Fibroblast of the aortic adventitia (primary cell): ENCODE results near the gene TSHZ2. TPM values are rescaled to one million over a fixed set of nuclear protein-coding genes. Genes with fewer than 3 reads are reported as not detected.

Source experiments
- DNase-seq: peaks from one replicate; pipeline ENCODE4 v3.0.0-alpha.2; 2010; ENCODE audit warnings: low read depth
- H3K4me3 ChIP-seq: 2 replicates; pipeline ENCODE4 v1.5.1; 2011; ENCODE audit warnings: low read depth, mild to moderate bottlenecking, control low read depth, low read length, moderate library complexity
- total RNA-seq: library from RNA; depleted of rRNA; stranded (reverse); fragments of >200 nt; gene quantifications from 2 replicates; pipeline ENCODE4 v1.2.3, GENCODE V29; 2012; ENCODE audit warnings: low replicate concordance
- TF ChIP-seq, protein P1 (sequence below): IDR thresholded peaks from 2 replicates; pipeline ENCODE4 v1.5.1; 2011; ENCODE audit warnings: mild to moderate bottlenecking, low read length, control low read depth, inconsistent platforms; ENCODE audit not compliant: insufficient read depth

The TSHZ2 gene
- total RNA-seq, 1 donor = 6.9 TPM

DNA sequence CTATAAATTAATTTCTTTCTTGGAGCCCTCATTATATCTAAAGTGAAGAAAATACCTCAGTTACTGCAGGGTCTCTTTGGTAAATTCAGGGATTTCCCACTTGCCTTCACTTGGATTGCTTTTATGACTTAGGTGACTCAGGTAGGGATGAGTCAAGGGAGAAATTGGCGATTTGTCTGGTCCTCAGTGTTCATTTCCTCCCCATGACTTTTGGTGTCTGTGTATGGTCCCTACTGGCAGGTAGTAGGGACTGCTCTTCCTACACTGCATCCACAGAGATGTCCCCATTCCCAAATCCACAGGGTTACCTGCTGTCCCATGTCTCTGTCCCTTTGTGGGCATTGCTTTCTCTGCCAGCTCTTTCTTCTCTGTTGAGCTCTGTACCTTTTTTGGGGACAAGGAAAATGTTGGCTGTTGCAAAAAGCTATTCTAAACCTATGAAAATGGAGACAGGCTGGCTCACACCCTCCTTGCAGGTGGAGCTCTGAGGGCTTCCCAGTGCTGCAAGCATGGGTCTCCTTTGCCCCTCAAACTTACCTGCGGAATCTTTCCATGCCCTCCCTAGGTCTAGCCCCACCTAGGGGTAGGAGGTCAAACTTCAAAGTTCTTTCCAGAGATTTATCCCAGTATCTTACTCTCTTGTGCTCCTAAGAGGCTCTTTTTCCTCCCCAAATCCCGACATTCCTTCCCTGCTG, 409.6 kb downstream of the TSHZ2 start:
- TF ChIP-seq, protein P1, sequence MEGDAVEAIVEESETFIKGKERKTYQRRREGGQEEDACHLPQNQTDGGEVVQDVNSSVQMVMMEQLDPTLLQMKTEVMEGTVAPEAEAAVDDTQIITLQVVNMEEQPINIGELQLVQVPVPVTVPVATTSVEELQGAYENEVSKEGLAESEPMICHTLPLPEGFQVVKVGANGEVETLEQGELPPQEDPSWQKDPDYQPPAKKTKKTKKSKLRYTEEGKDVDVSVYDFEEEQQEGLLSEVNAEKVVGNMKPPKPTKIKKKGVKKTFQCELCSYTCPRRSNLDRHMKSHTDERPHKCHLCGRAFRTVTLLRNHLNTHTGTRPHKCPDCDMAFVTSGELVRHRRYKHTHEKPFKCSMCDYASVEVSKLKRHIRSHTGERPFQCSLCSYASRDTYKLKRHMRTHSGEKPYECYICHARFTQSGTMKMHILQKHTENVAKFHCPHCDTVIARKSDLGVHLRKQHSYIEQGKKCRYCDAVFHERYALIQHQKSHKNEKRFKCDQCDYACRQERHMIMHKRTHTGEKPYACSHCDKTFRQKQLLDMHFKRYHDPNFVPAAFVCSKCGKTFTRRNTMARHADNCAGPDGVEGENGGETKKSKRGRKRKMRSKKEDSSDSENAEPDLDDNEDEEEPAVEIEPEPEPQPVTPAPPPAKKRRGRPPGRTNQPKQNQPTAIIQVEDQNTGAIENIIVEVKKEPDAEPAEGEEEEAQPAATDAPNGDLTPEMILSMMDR = no peak
- H3K4me3 ChIP-seq = no peak overlapping the region
- no peak for DNase-seq

DNA sequence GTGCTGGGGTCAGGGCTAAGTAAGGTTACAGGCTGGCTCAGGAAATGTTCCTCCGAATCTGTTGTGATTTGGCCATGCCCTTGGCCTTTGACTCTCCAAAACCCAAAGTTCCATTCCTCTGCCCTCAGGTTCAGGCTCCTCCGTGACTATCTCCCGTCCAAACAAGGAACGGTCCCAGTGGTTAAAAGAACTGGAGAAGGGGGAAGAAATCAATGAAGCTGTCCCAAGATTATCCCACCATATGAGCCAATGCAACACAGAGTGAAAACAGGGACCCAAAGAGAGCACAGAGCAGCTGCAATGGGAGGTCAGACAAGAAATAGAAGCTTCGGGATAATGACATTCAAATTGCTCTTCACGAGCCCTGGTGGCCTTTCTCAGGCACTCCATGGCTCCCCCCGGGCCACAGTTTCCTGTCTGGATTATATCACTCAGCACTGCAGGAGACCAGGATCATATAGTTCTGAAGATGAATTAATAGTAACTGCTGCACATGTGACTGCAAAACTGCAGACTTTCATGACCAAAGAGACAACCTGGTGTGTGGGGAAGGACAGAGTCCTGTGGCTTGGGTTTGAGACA, 410.2 kb downstream of the TSHZ2 start:
- DNase-seq = no peak
- TF ChIP-seq, protein P1 = no peak
- no peak overlapping the region for H3K4me3 ChIP-seq

DNA sequence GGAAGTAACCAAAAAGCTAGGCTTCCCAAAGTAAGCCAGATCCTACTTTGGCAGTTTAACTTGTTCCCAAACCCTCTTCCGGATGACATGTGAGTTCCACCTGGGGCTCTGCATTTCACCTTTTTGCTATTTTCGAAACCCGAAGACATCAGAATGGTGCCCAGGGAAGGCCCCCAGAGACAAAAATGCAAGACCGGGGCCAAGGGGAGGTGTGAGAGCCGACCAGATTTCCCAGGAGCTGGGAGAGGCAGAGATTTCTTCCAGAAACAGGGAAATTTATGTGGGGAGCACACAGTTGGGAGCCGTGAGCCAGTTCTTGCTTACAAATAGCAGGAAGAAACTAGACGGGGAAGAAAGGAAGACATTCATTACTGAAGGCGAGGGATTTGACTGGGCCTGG, 411.8 kb downstream of the TSHZ2 start:
- TF ChIP-seq, protein P1 = no peak

DNA sequence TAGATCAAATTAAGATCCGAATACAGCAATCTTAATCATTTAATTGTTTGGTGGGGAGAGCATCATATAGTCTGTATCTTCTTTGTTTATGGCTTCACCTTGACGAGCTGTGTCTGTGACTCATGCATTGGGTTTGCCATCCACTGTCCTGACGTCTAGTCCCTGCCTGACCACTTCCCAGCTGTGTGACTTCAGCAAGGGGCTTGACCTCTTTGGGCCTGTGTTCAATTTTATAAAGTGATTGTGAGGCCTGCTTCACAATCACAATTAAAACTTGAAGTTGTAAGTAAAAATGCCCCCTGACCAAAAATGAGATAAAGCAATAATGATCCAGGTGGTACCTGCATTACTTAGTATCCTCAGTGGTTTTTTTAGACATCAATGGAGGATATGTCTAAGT, 412.2 kb downstream of the TSHZ2 start:
- no peak overlapping the region for H3K4me3 ChIP-seq
- no peak for DNase-seq
- TF ChIP-seq, protein P1 = no peak

More for the DNA sequence above, 411.8 kb downstream of the TSHZ2 start:
- no peak for DNase-seq
- H3K4me3 ChIP-seq = no peak overlapping the region

DNA sequence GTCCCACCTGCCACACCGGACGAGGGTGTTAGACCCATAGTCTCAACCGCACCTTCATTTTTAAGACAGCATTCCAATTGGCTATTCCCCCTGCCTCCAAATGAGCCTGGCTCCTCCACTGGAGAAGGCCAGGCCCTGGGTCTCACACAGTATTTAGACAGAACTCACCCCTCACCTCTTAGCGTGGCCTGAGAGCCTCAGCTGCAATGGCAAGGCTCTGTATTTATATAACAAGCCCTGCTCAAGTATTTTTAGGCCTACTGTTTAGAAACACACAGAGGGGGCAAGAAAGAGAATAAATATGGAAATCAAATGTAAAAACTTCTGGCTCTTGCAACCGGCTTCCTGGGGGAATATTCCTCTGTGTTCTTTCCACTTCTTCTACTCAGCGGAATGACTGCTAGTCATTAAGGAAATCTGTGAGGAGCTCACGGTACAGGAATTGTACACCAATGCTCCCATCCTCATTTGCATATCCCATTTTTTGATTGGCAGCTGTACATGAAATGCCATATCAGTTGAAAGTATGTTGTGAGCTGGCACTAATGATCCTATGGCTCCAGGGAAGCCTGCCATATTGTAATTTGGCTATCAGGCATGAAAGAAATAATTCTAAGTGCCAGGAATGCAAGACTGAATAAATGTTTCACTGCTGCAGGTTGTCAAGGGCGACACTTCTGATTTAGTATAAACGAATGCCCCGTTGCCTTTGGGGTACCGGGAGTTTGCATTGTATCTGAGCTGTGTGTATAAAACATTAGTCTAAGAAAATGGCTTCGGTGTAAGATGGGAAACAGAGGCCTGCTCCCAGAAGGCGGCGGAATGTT, 414.0 kb downstream of the TSHZ2 start:
- DNase-seq = no peak
- TF ChIP-seq, protein P1 = no peak
- no peak overlapping the region for H3K4me3 ChIP-seq

DNA sequence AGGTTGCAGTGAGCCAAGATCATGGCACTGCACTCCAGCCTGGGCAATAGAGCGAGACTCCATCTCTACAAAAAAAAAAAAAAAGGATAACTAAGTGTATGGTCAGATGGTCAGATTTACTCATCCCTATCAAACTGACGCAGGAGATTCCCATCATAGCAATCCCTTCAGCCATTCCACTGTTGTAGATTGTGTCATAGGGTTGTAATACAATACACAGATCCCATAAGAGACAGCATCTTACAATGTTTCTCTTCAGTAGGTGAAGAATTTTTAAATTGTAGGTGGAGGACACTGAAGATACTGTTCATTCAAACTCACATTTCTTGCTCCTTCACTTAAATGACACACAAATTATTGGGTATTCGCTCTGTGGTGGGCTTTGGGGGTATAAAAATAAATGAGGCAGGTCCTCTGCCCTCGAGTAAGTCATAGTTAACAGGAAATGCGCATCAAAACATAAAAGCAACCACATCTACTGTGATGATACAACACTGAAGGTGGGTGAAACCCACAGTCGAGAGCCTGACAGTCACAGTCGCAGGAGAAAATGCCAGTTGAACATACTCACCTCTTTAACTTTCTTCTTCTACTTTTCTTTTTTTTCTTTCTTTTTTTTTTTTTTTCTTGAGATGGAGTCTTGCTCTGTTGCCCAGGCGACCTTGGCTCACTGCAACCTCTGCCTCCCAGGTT, 416.0 kb downstream of the TSHZ2 start:
- H3K4me3 ChIP-seq = no peak overlapping the region
- TF ChIP-seq, protein P1 = no peak
- DNase-seq = no peak
